HL-60 (cell line): ENCODE data around the gene CEACAM5.

ENCODE experiments used
- DNase-seq, 2 experiments: peaks; one replicate each; pipeline ENCODE4 v3.0.0-alpha.2; 2010 to 2020; ENCODE audit warnings: low read depth in 1 of 2, low spot score in 1 of 2
- H3K27ac ChIP-seq: fragments of 250-450 bp; sonication (Bioruptor Pico); replicated peaks from 2 replicates; pipeline ENCODE4 v1.5.1; 2020; ENCODE audit warnings: mild to moderate bottlenecking, moderate library complexity
- H3K27me3 ChIP-seq: fragments of 250-450 bp; sonication (Bioruptor Pico); 2 replicates; pipeline ENCODE4 v1.5.1; 2021; ENCODE audit warnings: mild to moderate bottlenecking, moderate library complexity; ENCODE audit not compliant: insufficient read depth, poor library complexity, severe bottlenecking
- H3K4me3 ChIP-seq: replicated peaks from 2 replicates; pipeline ENCODE4 v1.5.1; 2011; ENCODE audit warnings: mild to moderate bottlenecking, control low read depth, low read length; ENCODE audit not compliant: insufficient read depth
- CTCF ChIP-seq: IDR thresholded peaks from one replicate; pipeline ENCODE4 v1.5.1; 2011; ENCODE audit warnings: low read length, control low read depth, inconsistent platforms; ENCODE audit not compliant: insufficient read depth
- GABPA ChIP-seq: IDR thresholded peaks from 2 replicates; pipeline ENCODE4 v1.6.1; 2012; ENCODE audit warnings: low read depth
- POLR2AphosphoS5 ChIP-seq: IDR thresholded peaks from 2 replicates; pipeline ENCODE4 v1.6.1; 2012; ENCODE audit warnings: low read depth
- REST ChIP-seq: IDR thresholded peaks from 2 replicates; pipeline ENCODE4 v1.6.1; 2012; ENCODE audit warnings: low read depth; ENCODE audit not compliant: insufficient replicate concordance
- SPI1 ChIP-seq: IDR thresholded peaks from 2 replicates; pipeline ENCODE4 v1.6.1; 2012; ENCODE audit warnings: low read depth, mild to moderate bottlenecking, borderline replicate concordance

CEACAM5 gene

GRCh38 chr19:41702171-41702651 is 6.2 kb upstream of the CEACAM5 start:
- Histone ChIP-seq H3K27me3 (no peaks in the 10 kb centered on the region), H3K4me3 (no peak overlapping the region), H3K27ac (no peak overlapping the region)
- TF ChIP-seq POLR2AphosphoS5, result no peak
- no peak for TF ChIP-seq CTCF
- no peak for DNase-seq

GRCh38 chr19:41703602-41704293 is 4.7 kb upstream of the CEACAM5 start:
- H3K27ac ChIP-seq, result no peak overlapping the region
- TF ChIP-seq GABPA, result no peak
- no peak for TF ChIP-seq SPI1
- TF ChIP-seq POLR2AphosphoS5, result no peak
- no peak for TF ChIP-seq REST
- TF ChIP-seq CTCF, result no peak
- no peak overlapping the region for H3K4me3 ChIP-seq
- H3K27me3 ChIP-seq, result no peaks in the 10 kb centered on the region
- DNase-seq, result no peak

GRCh38 chr19:41705393-41706174 is 2.8 kb upstream of the CEACAM5 start:
- Histone ChIP-seq H3K27ac (no peak overlapping the region), H3K27me3 (no peaks in the 10 kb centered on the region), H3K4me3 (no peak overlapping the region)
- peak; percentile 33; the same call in 1 of the 2 replicates for TF ChIP-seq SPI1
- TF ChIP-seq POLR2AphosphoS5, result no peak
- peak; percentile 99 for TF ChIP-seq REST
- DNase-seq, result peak in 1 of 2 experiments; percentile 21

- DNase-seq, result peak; percentile 41 to 80
- Histone ChIP-seq H3K27me3 (no peaks in the 10 kb centered on the region), H3K4me3 (peak overlapping the region; percentile 41), H3K27ac (peak overlapping the region; percentile 61)
- TF ChIP-seq GABPA (no peak), REST (peak; percentile 79), CTCF (peak; percentile 67), SPI1 (peak; percentile 43; the same call in 1 of the 2 replicates)
Measured at GRCh38 chr19:41706741-41707501, 1.5 kb upstream of the CEACAM5 start.
